ENCODE data around the gene KIF6.
"Not testable (repeated sequence)": the region's sequence is repeated elsewhere in the genome, so short reads cannot be mapped to it uniquely, and the experiment has no call there.

Gene KIF6

DNA sequence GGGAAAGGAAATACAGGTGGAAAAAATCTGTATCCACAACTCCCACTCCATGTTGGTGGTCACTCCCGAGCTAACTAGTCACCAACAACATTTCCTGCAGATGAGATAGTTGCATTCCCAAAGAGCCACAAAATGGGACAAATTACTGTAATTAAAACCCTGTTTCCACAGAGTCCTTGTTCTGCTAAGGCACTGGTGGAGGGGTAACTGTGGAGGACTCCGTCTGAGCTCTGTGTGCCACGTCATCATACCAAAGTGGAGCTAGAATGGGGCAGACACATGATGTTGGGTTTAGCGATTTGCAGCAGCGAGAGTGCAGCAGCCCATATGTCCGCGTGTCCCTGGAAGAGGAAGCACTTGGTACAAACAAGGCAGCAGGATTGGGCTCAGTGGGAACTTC, 230.2 kb downstream of the KIF6 start:
- DNase-seq, result no peak

DNA sequence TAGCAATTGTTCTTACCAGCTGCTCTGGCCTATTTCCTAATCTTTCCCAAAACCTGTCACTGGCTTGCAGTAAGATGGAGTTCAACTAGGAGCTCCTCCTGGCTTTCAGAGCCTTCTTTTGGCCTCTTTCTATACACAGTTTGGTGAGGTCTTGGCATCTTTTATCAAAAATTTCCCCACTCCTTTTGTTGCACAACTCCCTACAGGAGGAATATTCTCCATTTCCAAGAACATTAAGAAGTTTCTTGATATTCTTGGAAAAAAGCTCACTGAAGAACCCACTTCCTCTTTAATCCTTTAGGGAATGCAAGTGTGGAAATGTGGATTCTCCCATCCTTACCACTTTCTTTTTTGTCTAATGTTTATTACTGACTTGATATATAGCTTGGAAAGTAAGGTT, 231.4 kb downstream of the KIF6 start:
- DNase-seq, result no peak

DNA sequence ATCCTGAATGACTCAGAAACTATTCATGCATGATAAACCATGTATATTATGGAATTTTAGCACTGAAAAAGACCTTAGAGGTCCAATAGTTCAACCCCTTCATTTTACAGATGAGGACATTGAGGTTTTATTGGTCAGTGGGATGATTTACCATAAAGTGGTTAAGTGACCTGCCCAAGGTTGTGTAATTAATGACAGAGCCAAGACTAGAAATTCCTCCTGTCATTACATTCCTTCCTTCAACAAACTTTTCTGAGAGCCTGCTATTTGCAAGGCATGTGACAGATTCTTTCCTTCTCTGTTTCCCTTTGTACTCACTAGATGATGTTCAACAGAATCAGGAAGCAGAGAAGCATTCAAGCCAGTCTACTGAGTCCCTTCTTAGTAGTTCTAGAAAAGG, 232.0 kb downstream of the KIF6 start:
- no peak for DNase-seq

DNA sequence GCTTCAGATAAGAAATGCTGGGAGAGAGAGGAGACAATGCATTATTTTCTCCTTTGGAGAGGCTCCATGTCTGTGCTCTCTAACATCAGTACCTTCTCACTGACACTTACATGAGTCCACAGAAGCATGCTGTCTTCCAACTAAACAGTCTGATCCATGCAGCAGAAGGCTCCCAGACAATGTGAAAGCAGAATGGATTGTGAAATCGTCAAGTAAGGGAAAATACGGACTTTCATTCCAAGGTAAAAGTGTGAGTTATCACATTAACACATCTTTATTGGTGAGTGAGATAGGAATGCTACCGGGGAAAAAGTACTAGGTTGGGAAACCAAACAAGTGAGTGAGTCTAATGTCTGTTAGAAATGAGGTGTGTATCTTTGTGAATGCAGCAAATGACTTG, 235.1 kb downstream of the KIF6 start:
- no peak for DNase-seq

DNA sequence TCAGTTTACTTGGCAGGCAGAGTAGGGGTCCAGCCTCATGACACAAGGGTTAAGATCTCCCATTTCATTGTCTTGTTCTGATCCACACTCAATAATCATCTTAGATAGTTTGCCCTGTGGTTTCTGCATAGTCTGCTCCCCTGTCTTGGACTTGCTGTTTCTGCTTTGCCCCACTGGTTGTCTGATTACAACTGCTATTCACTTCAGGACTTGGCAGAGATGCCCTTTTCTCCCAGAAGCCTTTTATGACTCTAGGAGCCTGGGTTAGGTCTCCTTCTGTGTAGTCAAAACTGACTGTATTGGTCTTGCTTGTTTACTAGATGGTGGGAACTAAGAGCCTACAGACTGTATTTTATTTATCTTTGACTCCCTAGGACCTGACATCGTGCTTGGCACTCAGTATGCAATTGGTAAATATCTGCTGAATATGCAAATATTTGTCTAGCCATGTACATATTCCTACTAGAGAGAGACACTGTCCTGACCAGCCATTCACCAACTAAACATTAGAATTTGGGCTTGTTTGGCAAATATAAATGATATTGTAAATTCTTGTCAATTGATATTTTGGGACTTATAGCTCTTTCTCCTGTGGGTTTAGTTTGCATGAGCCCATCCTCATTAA, 236.8 kb downstream of the KIF6 start:
- DNase-seq, result no peak

DNA sequence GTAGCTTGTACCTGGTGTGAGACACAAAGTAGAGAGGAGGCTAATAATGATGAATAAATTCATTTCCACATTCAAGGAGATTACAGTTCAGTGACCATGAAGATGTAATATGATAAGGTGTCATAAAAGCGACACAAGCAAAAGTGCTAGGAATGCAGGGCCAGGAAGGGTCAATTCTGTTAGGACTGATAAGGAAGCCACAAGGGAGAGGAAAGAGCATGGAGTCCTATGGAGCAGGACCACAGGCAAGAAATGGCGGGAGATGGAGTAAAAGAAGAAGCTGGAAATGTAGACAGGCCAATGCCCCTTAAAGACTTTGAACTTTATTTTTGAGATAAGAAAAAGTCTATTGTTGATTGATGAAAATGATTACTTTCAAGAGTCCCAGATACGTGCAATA, 240.9 kb downstream of the KIF6 start:
- DNase-seq, result no peak

DNA sequence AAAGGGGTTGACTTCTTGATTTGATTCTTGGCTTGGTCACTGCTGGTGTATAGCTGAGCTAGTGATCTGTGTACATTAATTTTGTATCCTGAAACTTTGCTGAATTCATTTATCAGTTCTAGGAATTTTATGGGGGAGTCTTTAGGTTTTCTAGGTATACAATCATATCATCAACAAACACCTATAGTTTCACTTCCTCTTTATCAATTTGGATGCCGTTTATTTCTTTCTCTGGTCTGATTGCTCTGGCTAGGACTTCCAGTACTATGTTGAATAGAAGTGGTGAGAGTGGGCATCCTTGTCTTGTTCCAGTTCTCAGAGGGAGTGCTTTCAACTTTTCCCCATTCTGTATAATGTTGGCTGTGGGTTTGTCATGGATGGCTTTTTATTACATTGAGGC, 245.4 kb downstream of the KIF6 start:
- DNase-seq, result not testable (repeated sequence)

DNA sequence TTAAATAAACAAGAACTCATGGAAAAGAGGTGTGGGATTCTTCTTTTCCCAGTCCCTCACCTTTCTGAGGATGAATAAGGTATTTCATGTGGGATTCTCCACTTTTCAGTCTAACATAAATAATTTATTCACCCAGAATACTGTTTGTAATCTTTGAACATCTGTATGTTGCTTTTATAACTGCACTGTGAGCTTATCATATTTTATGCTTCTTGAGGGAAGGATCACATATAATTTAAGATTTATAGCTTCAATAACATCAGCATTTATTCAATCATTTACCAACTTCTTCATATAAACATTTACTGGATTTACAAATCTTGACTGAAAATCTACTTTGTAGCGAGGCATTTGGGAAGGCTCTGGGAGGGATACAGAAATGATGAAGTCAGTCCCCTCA, 248.5 kb downstream of the KIF6 start:
- no peak for DNase-seq

DNA sequence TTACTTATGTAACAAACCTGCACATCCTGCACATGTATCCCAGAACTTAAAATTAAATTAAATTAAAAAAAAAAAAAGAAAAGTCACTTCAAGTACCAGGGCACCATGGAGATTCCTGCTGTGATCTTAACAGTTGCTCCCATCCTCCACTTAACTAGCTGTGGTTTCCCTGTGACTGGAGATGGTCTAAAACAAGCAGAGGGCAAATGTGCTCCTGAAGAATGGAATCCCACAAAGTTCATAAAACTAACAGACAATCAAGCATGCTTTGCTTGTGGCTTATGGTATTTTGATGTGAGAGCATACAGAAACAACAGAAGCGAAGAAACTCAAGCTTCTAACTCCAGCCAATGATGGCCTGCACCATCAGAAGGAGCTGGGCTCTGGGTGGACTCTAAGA, 249.1 kb downstream of the KIF6 start:
- DNase-seq, result no peak

DNA sequence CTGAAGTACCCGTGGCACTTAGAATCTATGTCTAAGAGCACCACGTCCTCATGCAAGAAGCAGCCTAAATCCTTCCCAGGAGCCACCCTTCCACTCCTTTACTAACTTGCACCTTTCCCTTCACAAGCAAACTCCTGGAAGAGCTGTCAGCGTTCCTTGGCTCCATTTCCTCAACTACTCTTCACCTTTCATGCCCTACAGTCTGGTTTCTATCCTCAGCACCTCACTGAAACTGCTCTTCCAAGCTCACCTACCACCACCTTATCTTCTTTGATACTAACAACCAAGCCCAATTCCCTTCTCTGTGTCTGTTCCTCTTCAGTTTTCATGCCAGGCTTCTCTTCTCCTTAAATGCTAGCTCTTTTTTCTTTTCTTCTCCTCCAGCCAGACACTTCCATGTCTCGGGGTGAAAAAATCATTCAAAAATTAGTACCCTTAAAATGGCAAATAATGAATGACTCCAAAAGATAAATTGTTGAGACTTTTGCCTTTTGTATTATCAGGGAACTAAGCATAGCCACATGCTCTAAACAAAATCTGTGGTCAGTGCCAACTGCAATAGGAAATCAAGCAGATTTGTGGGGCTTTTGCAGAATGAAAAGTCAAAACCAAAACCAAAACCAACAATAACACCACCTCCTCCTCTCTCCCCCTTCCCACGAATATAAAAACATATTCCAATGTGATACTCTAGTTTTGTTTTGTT, 253.1 kb downstream of the KIF6 start:
- DNase-seq, result no peak

DNA sequence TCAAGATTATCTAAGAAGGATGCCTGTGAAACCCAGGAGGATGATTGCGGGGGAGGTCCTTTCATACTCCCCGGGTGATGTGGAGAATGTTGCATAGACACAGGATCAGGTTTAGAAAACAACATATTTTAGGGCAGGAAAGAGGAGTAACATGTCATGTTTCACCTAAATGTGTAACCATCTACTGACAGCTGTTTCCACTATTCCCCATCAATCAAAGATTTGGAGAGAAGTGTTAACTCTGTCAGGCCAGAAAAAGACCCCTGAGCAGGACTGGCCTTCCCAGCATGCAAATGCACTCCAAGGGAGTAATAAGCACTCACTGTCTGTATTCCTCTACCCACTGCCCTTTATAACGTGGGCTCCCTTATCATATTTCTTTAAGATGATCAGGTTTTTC, 254.7 kb downstream of the KIF6 start:
- DNase-seq, result no peak

DNA sequence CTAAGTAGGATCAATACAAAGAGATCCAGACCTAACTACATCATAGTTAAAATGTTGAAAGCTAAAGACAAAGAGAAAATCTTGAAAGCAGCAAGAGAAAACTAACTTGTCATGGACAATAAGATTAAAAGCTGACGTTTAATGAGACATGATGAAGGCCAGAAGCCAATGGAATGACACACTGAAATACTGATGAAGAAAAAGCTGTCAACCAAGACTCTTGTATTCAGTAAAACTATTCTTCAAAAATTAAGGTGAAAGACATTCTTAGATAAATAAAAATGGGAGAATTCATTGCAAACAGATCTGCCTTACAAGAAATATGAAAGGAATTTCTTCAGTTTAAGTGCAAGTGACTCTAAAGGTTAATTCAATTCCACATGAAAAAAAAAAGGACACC, 256.8 kb downstream of the KIF6 start:
- no peak for DNase-seq

DNA sequence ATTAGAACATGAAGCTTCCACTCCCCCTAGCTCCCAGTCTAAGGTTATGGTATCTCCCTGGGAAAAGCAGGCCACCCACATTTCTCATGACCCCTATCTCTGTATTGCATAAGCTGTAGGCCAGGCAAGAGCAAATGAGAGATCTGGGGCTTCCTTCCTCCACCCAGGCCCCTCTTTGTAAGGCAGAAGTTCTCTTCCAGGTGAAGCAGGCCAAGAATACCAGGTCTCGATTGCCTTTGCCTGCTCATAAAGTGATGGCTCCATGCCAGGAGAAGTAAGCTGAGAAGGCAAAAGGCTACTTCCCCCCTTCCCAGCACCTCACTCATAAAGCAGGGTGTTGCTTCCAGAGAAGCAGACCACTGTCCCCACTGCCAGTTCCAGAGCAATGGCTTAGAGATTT, 258.6 kb downstream of the KIF6 start:
- DNase-seq, result no peak

DNA sequence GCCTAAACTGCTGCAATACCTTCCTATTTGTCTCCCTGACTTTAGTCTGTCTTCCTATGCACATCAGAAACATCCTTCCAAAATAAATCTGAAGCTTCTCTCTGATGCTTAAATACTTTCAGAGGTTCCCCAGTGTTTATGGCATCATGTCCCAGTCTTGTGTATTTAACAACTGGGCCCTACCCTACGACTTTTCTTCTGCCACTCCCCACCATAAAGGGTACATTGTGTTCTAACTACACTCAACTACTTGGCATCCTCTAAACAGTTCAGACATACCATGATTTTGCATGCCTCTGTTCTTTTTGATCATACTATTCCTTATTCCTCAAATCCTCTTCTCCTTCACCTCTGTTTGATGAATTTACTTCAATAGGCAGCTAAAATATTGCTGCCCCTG, 259.7 kb downstream of the KIF6 start:
- no peak for DNase-seq

DNA sequence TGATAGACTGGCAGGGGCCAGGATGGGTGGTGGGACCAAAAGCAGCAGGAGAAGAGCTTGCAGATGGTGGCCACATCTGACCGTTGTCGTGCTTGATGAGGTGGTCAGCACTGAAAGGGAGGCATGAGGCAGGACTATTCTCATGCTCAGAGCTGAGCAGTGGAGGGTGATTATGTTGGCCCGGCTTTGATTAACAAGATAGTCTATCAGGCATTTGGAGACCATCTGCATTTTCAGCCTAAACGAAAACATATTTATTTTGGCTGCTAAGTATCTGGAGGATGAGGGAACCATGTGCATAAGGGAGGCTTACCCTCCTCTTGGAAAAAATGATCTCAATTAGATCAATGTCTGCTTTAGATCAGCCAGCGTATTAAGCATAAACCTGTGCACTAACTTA, 261.1 kb downstream of the KIF6 start:
- DNase-seq, result no peak

DNA sequence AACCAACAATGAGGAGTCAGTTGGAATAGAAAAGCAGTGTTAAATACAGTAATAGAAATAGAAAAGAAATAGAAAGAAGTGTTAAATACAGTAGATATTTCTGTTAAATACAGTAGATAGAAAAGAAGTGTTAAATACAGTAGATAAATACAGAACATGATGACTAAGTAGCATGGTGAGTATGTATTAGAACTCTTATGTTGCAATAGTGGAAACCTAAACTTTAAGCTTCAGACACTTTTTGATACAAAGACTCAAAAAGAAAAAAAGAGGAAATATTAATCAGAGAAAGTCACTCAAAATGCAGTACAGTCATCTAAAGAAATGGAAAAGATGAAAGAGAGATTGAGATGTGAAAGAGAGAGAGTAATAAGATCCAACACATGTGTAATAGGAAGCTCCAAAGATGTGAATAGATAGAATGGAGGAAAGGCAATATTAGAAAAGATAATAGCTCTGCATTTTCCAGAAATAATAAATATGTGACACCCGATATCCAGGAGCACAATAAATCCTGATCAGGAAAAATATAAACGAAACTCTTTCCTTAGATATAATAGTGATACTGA, 271.2 kb downstream of the KIF6 start:
- DNase-seq, result no peak

DNA sequence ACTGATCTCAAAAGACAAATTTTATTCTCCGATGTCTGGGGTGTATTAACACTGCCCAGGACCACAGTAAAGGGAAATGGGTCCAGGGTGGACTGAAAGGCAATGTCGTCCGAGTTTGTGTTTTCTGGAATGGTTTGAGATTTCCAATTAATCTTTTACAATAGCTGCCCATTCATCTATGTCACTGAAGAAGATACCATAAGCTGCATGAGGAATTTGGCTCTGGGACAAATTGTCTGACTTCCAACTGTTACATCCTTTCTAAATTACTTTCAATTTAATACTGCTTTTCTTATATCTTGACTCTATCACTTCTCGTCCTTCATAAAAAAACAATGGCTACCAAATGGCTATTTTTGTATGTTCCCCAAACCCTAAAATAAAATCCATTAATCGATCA, 272.0 kb downstream of the KIF6 start:
- DNase-seq, result no peak

DNA sequence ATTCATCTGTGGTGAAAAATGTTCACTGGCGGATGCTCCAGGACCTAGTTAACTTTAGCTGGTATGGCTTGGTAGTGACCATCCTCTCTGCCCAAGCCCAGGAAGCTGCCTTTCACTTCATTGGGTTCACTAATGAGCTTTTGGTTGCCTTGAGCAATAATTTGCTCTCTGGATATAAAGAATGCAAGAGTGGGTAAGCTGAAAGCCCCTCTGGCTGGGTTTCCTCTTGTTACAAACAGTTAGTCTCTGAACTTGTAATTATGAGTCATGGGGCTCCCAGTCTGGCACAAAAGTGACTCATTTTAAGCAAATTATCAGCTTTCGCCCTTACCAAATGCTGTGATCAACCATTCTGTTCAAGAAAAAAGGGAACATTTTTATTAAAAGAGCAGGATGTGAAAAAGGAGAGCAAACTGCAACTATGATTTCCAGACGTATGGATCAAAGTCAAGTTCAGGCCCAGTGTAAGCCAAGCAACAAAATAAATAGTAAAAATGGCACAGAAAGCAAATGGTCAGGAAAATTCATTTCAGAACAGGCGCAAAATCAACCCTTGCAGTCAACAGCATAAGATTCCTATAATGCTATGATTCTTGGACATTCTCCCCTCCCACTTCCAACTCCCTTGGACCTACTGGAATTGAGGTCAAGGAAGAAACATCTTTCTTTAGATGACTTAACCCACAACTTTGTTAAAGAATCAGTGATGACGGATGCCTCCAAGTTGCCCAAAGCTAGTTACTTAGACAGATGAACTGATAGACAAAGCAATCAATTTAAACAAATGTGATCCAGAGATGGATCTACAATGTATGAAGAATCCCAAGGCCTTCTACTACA, 272.7 kb downstream of the KIF6 start:
- no peak for DNase-seq

DNA sequence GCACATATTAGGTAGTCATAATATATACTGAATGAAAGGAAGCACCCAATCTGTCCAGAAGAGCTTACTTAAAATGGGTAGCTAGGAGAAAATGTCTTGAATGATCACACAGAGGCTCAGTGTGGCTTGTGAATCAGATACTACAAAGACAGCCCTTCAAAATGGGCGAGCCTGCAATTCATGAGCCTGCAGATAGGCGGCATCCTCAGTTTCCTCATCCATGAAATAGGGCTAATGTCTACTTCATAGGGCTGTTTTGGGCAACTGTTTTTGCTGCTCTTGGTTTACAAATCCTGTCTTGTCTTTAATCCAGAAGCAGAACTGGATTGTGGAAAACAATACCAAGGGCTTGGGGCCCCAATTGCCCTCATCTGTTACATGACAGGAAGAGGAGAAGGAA, 273.4 kb downstream of the KIF6 start:
- DNase-seq, result no peak

DNA sequence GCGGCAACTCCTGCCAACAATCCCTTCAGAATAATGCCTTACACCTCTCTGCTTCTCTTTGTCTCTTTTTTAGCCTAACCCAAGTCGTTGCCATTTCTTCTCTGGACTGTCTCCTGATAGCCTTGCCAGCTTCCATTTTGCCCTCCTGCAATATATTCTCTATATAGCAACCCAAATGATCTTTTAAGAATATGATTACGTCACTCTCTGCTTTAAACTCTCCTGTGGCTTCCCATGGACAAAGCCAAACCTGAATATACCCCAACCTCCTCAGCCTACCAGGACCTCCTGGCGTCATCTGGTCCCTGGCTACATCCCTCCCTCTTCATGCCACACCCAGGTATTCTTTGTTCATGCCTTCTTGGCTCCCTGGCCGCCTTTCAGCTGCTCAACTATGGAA, 276.2 kb downstream of the KIF6 start:
- DNase-seq, result no peak

DNA sequence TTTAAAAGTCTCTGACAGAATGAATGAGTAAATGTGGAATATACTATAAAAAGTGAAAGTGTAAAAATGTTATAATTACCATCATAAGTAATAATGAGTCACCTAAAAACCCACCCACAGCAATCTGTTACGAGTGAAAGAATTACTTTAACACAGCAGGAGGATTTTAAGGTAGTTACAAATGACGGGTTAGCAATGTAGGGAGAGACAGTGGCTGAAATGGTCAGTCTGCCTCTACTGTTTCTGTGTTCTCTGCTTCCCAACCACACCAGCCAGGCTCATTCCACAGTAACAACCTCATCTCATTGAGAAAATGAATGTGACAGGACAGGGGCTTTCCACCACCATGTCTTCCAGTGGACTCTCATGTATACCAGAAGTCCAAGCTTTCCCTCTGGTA, 278.3 kb downstream of the KIF6 start:
- DNase-seq, result no peak

DNA sequence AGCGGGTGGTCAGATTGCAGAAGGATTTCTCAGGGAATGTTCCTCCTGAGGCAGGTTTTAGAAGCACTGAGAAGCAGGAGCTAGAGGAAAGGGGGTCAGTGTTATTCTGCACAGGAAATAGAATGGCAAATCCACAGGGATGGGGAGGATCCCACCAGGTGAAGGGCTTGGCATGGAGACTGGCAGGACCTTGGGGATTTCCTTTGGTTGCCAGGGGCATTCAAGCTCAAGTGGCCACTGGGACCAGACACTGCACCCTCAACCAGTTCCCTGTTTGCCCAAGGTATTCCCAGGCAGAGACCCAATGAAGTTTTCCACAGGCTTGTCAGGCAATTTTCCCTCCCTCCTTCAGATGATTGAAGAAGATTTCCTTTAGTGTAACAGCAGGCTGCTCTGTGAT, 279.5 kb downstream of the KIF6 start:
- no peak for DNase-seq

DNA sequence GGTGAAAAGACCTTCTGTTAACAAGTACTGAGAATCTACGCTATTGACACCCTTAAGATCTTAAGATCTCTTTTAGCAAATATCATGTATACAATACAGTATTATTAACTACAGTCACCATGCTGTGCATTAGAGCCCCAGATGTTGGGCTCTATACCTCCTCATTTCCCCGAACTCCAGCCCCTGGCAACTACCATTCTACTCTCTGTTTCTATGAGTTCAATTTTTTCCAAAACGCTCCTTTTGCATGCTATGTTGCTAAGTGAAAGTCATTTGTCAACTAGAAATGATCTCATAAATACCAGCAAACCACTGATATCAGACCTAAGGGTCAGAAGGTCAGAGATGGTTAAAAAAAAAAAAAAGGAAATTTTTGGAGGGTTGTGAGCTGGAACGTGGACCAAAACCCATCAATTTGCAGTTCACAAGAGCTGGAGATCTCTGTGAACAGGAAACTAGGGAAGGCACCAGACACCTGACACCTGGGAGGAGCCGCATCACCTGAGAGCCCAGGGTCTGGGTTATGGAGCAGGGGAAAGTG, 280.7 kb downstream of the KIF6 start:
- no peak for DNase-seq

DNA sequence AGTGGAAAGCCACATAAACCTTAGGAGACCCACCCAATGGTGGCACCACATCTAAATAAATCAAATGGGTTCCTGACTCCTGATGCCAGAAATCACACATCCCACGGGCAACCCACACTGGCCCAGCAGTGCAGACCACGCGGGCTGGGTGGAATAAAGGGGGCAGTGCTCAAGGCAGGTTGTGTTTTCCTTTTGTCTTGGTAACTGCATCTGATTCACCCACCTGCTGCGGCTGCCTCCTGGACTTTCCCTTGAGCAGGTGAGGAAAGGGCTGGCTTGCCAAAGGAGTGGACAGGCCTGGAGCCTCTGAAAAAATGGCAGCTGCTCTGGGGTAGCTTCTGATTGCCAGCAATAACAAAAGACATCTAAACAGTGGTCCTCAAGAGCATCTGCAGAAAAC, 283.2 kb downstream of the KIF6 start:
- no peak for DNase-seq
